ENCODE results near the gene DNAJB9.

DNA sequence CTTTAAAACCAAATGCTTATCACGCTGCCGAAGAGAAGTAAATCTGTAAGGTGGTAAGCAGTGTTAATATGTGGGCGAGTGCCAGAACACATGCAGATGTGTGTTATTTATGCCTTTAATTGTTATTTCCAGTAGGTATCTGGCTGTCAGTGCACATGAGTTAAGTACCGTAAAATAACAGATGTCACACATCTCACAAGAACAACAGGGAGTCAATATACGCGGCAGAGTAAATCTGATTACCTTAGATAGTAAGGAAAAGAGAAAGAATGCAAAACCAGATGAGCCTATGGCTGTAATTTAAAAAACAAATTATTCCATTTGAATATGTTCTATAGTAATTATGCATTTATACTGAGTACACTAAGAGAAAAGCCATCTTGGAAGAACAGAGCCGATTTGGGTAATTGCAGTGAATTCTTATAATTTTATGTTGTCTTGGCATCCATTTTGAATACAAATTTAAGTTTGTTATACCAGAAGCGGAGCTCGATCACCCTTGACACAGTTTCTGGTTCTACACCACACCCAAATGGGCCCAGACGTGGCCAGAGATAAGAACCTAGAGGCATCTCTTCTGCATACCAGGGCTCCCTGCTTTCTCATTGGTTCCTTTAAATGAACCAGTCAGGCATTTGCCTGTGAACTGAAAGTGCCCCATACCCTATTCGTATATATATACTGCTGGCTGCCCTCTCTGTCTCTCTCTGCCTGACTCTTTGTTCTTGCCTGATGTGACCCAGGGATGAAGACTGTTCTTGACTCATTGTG, 34.8 kb downstream of the DNAJB9 start:
- TF ChIP-seq, protein P1, sequence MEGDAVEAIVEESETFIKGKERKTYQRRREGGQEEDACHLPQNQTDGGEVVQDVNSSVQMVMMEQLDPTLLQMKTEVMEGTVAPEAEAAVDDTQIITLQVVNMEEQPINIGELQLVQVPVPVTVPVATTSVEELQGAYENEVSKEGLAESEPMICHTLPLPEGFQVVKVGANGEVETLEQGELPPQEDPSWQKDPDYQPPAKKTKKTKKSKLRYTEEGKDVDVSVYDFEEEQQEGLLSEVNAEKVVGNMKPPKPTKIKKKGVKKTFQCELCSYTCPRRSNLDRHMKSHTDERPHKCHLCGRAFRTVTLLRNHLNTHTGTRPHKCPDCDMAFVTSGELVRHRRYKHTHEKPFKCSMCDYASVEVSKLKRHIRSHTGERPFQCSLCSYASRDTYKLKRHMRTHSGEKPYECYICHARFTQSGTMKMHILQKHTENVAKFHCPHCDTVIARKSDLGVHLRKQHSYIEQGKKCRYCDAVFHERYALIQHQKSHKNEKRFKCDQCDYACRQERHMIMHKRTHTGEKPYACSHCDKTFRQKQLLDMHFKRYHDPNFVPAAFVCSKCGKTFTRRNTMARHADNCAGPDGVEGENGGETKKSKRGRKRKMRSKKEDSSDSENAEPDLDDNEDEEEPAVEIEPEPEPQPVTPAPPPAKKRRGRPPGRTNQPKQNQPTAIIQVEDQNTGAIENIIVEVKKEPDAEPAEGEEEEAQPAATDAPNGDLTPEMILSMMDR (IDR thresholded peaks at IDR 0.05) = no peak
- TF ChIP-seq EP300 (IDR thresholded peaks at IDR 0.05) (no peak), POLR2A (IDR thresholded peaks at IDR 0.05; ENCODE audit: low read depth) (no peak), POLR2AphosphoS5 (IDR thresholded peaks at IDR 0.05) (no peak)
